GM12801 (cell line): ENCODE data around the gene FNBP1.

Experiments
- CTCF ChIP-seq: IDR thresholded peaks from one replicate; pipeline ENCODE4 v1.5.1; 2011; ENCODE audit warnings: control low read depth; ENCODE audit not compliant: insufficient read length; ENCODE audit errors: extremely low read depth

Gene FNBP1

GRCh38 chr9:129852579-129852978 lies 190.4 kb downstream of the FNBP1 start:
- TF ChIP-seq CTCF, result no peak

- TF ChIP-seq CTCF, result no peak
These were observed 191.2 kb downstream of the FNBP1 start for GRCh38 chr9:129851821-129852220.

- no peak for TF ChIP-seq CTCF
These were observed 192.0 kb downstream of the FNBP1 start for GRCh38 chr9:129850821-129851550.

- no peak for TF ChIP-seq CTCF
These were observed 193.1 kb downstream of the FNBP1 start for GRCh38 chr9:129849901-129850300.

- no peak for TF ChIP-seq CTCF
These were observed 194.1 kb downstream of the FNBP1 start for GRCh38 chr9:129848712-129849441.

- no peak for TF ChIP-seq CTCF
These were observed 197.6 kb downstream of the FNBP1 start for GRCh38 chr9:129845373-129845772.

GRCh38 chr9:129841071-129841470 lies 201.9 kb downstream of the FNBP1 start:
- no peak for TF ChIP-seq CTCF
